Chondrocyte (in vitro differentiated cells): ENCODE measurements around the gene ABCA1. TPM values are rescaled to one million over a fixed set of nuclear protein-coding genes. Genes with fewer than 3 reads are reported as not detected.

Source experiments
- DNase-seq: peaks from one replicate; pipeline ENCODE4 v3.0.0; 2021; ENCODE audit warnings: mixed read lengths, low spot score
- H3K27ac Mint-ChIP-seq: one replicate; pipeline ENCODE4 v1.8.0; 2021; ENCODE audit warnings: mild to moderate bottlenecking, moderate library complexity, mixed read lengths; ENCODE audit not compliant: unreplicated experiment
- H3K27me3 Mint-ChIP-seq: 2 replicates; pipeline ENCODE4 v1.8.0; 2021; ENCODE audit warnings: low read depth, mixed read lengths
- H3K36me3 Mint-ChIP-seq: 2 replicates; pipeline ENCODE4 v1.8.0; 2021; ENCODE audit warnings: low read depth, mixed read lengths
- H3K4me1 Mint-ChIP-seq: 2 replicates; pipeline ENCODE4 v1.8.0; 2021; ENCODE audit warnings: low read depth, mild to moderate bottlenecking, mixed read lengths
- H3K4me3 Mint-ChIP-seq: one replicate; pipeline ENCODE4 v1.8.0; 2021; ENCODE audit warnings: mild to moderate bottlenecking, moderate library complexity, mixed read lengths; ENCODE audit not compliant: unreplicated experiment
- H3K9me3 Mint-ChIP-seq: 2 replicates; pipeline ENCODE4 v1.8.0; 2021; ENCODE audit warnings: low read depth, mixed read lengths
- total RNA-seq: library from RNA; stranded (reverse); gene quantifications from 3 replicates; pipeline ENCODE4 v1.2.1, GENCODE V29; 2021
- TF ChIP-seq, protein P1 (sequence below): fragments of 200-600 bp; sonication (generic); IDR thresholded peaks from 2 replicates; pipeline ENCODE4 v1.5.0; 2021; ENCODE audit warnings: antibody characterized with exemption, mild to moderate bottlenecking, moderate library complexity

The ABCA1 gene
- total RNA-seq, 1 donor from 2014 or later, result 22.4 TPM

DNA sequence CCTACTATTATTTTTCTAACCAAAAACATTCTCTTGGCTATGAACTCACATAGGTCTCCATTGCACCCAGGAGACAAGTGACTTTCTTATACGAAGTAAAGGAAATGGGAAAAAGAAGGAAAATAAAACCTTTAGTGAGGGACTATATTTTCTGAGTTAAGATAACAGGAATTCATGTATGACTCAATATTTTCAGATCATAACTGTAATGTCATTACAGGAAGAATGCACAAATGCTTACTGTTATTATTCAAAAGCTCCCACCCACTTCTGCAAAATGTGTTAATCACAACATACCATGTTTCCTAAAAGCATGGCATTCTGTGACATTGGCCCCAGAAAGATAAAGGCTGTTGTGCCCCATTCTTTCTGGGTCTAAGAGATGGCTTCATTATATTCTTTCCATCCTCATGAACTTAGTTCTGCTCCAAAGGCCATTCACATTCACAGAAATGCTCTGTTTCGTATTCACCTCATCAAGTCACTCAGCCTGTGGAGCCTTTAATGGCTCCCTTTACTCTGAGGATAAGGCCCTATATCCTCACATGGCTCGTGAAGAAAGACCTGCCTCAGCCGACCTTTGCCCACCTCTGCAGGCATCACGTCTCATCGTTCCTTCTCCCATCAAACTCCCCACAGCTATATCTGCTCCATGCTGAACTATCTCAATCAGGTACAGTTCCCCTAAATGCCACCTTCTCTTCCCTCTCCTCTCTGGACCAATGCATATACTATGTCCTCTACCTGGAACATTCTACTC, 77.0 kb downstream of the ABCA1 start:
- peak overlapping the region; percentile 67 for H3K27ac Mint-ChIP-seq
- no peak overlapping the region for H3K4me3 Mint-ChIP-seq
- no peaks in the 10 kb centered on the region for H3K27me3 Mint-ChIP-seq
- peaks cover 3% of the 10 kb centered on the region for H3K36me3 Mint-ChIP-seq
- no peak for DNase-seq
- no peaks in the 10 kb centered on the region for H3K9me3 Mint-ChIP-seq
- TF ChIP-seq, protein P1, sequence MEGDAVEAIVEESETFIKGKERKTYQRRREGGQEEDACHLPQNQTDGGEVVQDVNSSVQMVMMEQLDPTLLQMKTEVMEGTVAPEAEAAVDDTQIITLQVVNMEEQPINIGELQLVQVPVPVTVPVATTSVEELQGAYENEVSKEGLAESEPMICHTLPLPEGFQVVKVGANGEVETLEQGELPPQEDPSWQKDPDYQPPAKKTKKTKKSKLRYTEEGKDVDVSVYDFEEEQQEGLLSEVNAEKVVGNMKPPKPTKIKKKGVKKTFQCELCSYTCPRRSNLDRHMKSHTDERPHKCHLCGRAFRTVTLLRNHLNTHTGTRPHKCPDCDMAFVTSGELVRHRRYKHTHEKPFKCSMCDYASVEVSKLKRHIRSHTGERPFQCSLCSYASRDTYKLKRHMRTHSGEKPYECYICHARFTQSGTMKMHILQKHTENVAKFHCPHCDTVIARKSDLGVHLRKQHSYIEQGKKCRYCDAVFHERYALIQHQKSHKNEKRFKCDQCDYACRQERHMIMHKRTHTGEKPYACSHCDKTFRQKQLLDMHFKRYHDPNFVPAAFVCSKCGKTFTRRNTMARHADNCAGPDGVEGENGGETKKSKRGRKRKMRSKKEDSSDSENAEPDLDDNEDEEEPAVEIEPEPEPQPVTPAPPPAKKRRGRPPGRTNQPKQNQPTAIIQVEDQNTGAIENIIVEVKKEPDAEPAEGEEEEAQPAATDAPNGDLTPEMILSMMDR, result no peak
- peaks cover 50% of the 10 kb centered on the region for H3K4me1 Mint-ChIP-seq

- no peaks in the 10 kb centered on the region for H3K27me3 Mint-ChIP-seq
- peaks cover 37% of the 10 kb centered on the region for H3K4me1 Mint-ChIP-seq
- H3K36me3 Mint-ChIP-seq, result peaks cover 3% of the 10 kb centered on the region
- no peaks in the 10 kb centered on the region for H3K9me3 Mint-ChIP-seq
- no peak overlapping the region for H3K27ac Mint-ChIP-seq
- no peak for DNase-seq
- TF ChIP-seq, protein P1, result no peak
- no peak overlapping the region for H3K4me3 Mint-ChIP-seq
Measured at GRCh38 chr9:104849023-104849422, 78.9 kb downstream of the ABCA1 start.

GRCh38 chr9:104844710-104845109, 83.2 kb downstream of the ABCA1 start:
- H3K27ac Mint-ChIP-seq, result no peak overlapping the region
- H3K4me3 Mint-ChIP-seq, result no peak overlapping the region
- peaks cover 15% of the 10 kb centered on the region for H3K36me3 Mint-ChIP-seq
- peaks cover 13% of the 10 kb centered on the region for H3K4me1 Mint-ChIP-seq
- no peak for DNase-seq
- H3K9me3 Mint-ChIP-seq, result no peaks in the 10 kb centered on the region
- TF ChIP-seq, protein P1, result no peak
- no peaks in the 10 kb centered on the region for H3K27me3 Mint-ChIP-seq

- Mint-ChIP-seq H3K4me1 (peaks cover 3% of the 10 kb centered on the region), H3K4me3 (no peak overlapping the region), H3K36me3 (peaks cover 17% of the 10 kb centered on the region), H3K9me3 (no peaks in the 10 kb centered on the region), H3K27ac (no peak overlapping the region), H3K27me3 (no peaks in the 10 kb centered on the region)
- no peak for DNase-seq
- TF ChIP-seq, protein P1, result no peak
Measured at GRCh38 chr9:104843644-104844240, 84.2 kb downstream of the ABCA1 start.

DNA sequence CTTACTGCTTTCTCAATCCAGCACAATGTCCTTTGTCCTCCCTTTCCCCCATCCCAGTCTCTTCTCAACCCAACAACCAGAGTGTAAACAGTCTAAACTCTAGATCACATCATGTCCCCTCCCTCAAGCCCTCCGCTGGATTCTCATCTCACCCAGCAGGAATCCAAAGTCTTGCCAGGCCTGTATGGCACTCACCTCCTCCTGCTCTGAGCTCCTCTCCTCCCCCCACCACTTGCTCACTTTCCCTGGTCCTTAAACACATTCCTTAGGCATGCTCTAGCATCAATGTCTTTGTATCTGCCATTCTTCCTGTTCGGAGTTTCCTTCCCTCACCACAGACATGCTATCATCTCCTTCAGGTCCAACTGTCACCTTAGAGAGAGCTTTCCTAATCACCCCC, 85.3 kb downstream of the ABCA1 start:
- TF ChIP-seq, protein P1, result no peak
- H3K4me1 Mint-ChIP-seq, result peaks cover 2% of the 10 kb centered on the region
- H3K4me3 Mint-ChIP-seq, result no peak overlapping the region
- H3K9me3 Mint-ChIP-seq, result no peaks in the 10 kb centered on the region
- peaks cover 19% of the 10 kb centered on the region for H3K36me3 Mint-ChIP-seq
- H3K27me3 Mint-ChIP-seq, result no peaks in the 10 kb centered on the region
- DNase-seq, result no peak
- H3K27ac Mint-ChIP-seq, result no peak overlapping the region
